Neural cell (in vitro differentiated cells): ENCODE data around the gene ADSS2. TPM values are rescaled to one million over a fixed set of nuclear protein-coding genes. Genes with fewer than 3 reads are reported as not detected.

Source experiments
- H2AFZ ChIP-seq: fragments of 200-600, 300-800 bp; sonication (generic), shearing (Covaris generic); 2 replicates; pipeline ENCODE4 v1.6.0; 2014; ENCODE audit warnings: low read depth, mild to moderate bottlenecking, antibody characterized with exemption, low read length, moderate library complexity
- H3F3A ChIP-seq: fragments of 200-600 bp; shearing (Covaris generic); 2 replicates; pipeline ENCODE4 v1.6.1; 2016; ENCODE audit warnings: mild to moderate bottlenecking, moderate library complexity, mixed read lengths, antibody characterized with exemption, low read length; ENCODE audit not compliant: insufficient read depth, poor library complexity, severe bottlenecking
- H3K27ac ChIP-seq: fragments of 200-600, 300-800 bp; sonication (generic), shearing (Covaris generic); 2 replicates; pipeline ENCODE4 v1.5.1; 2014; ENCODE audit warnings: mild to moderate bottlenecking, low read length, moderate library complexity
- H3K27me3 ChIP-seq: fragments of 300-800, 200-600 bp; sonication (generic), shearing (Covaris generic); 2 replicates; pipeline ENCODE4 v1.6.0; 2014; ENCODE audit warnings: mild to moderate bottlenecking, low read depth, low read length, moderate library complexity; ENCODE audit not compliant: insufficient read depth
- H3K36me3 ChIP-seq: fragments of 300-800, 200-600 bp; sonication (generic), shearing (Covaris generic); 2 replicates; pipeline ENCODE4 v1.5.1; 2014; ENCODE audit warnings: mild to moderate bottlenecking, antibody characterized with exemption, low read length, moderate library complexity; ENCODE audit not compliant: insufficient read depth
- H3K4me2 ChIP-seq: fragments of 300-800, 200-600 bp; sonication (generic), shearing (Covaris generic); 2 replicates; pipeline ENCODE4 v1.6.0; 2014; ENCODE audit warnings: mild to moderate bottlenecking, low read length
- H3K4me3 ChIP-seq: fragments of 300-800, 200-600 bp; sonication (generic), shearing (Covaris generic); 2 replicates; pipeline ENCODE4 v1.5.1; 2014; ENCODE audit warnings: mild to moderate bottlenecking, low read length, moderate library complexity
- H3K79me2 ChIP-seq: fragments of 200-600 bp; shearing (Covaris generic); replicated peaks from 2 replicates; pipeline ENCODE4 v1.6.0; 2014; ENCODE audit warnings: mild to moderate bottlenecking, low read length, moderate library complexity; ENCODE audit not compliant: insufficient read depth
- H3K9ac ChIP-seq: fragments of 300-800, 200-600 bp; sonication (generic), shearing (Covaris generic); 2 replicates; pipeline ENCODE4 v1.6.1; 2016; ENCODE audit warnings: mild to moderate bottlenecking, low read length, mixed read lengths
- H3K9me2 ChIP-seq: fragments of 200-600 bp; shearing (Covaris generic); 2 replicates; pipeline ENCODE4 v1.6.1; 2016; ENCODE audit warnings: mild to moderate bottlenecking, low read length, mixed read lengths; ENCODE audit not compliant: insufficient read depth
- H3K9me3 ChIP-seq: fragments of 200-600, 300-800 bp; sonication (generic), shearing (Covaris generic); 2 replicates; pipeline ENCODE4 v1.6.1; 2016; ENCODE audit warnings: mild to moderate bottlenecking, mixed run types, low read length, moderate library complexity, mixed read lengths
- H4K20me1 ChIP-seq: fragments of 200-600 bp; shearing (Covaris generic); 2 replicates; pipeline ENCODE4 v1.6.1; 2016; ENCODE audit warnings: mild to moderate bottlenecking, mixed run types; ENCODE audit not compliant: insufficient read depth
- EP300 ChIP-seq: fragments of 450-650 bp; conservative IDR thresholded peaks from 2 replicates; pipeline ENCODE4 v1.6.1; 2014; ENCODE audit warnings: antibody characterized with exemption, mild to moderate bottlenecking, moderate library complexity; ENCODE audit not compliant: poor library complexity, severe bottlenecking
- EZH2 ChIP-seq: fragments of 200-600, 300-800 bp; shearing (Covaris generic), sonication (generic); IDR thresholded peaks from 2 replicates; pipeline ENCODE4 v1.6.1; 2014; ENCODE audit warnings: antibody characterized with exemption, low read length, borderline replicate concordance, mild to moderate bottlenecking; ENCODE audit not compliant: insufficient read depth, poor library complexity, severe bottlenecking
- MXI1 ChIP-seq: fragments of 450-650 bp; conservative IDR thresholded peaks from 2 replicates; pipeline ENCODE4 v1.6.1; 2014; ENCODE audit warnings: antibody characterized with exemption, mild to moderate bottlenecking; ENCODE audit not compliant: poor library complexity, severe bottlenecking
- POLR2AphosphoS5 ChIP-seq: IDR thresholded peaks from 2 replicates; pipeline ENCODE4 v1.6.1; 2012
- RAD21 ChIP-seq: fragments of 450-650 bp; conservative IDR thresholded peaks from 2 replicates; pipeline ENCODE4 v1.6.1; 2014; ENCODE audit warnings: antibody characterized with exemption, mild to moderate bottlenecking, moderate library complexity
- SMC3 ChIP-seq: fragments of 450-650 bp; conservative IDR thresholded peaks from 2 replicates; pipeline ENCODE4 v1.6.1; 2014; ENCODE audit warnings: antibody characterized with exemption, mild to moderate bottlenecking, moderate library complexity; ENCODE audit not compliant: poor library complexity
- TAF1 ChIP-seq: IDR thresholded peaks from 2 replicates; pipeline ENCODE4 v1.6.1; 2012; ENCODE audit warnings: low read depth
- polyA plus RNA-seq: library from polyadenylated mRNA; depleted of rRNA; stranded (reverse); fragments of >200 nt; gene quantifications from 2 replicates; pipeline ENCODE4 v1.2.3, GENCODE V29; 2014
- TF ChIP-seq, protein P1 (sequence below): IDR thresholded peaks from 2 replicates; pipeline ENCODE4 v1.6.1; 2012; ENCODE audit warnings: borderline replicate concordance
- TF ChIP-seq, protein P2 (sequence below): fragments of 450-650 bp; IDR thresholded peaks from 2 replicates; pipeline ENCODE4 v1.5.1; 2014; ENCODE audit warnings: antibody characterized with exemption, mild to moderate bottlenecking, moderate library complexity; ENCODE audit not compliant: poor library complexity, severe bottlenecking

The ADSS2 gene
- polyA plus RNA-seq, 1 donor from 2014 or later: 86.1 TPM

DNA sequence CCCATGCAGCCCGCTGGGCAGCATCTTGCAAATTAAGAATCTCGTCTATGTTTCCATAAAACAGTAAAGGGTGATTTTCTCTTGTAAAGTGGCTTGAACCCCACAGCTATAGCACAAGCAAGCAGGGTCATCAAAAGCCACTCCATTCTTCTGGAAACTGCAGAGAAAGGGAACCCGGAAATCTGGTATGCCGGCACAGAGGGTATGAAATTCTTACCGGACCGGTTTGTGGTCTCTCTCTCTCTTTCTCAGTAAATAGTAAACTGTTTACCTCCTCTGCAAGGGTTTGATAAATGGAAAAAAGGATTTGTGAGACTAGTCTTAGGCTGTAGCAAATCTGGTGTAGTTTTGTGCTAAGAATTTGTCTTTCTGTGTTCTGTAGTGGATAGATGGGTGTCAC lies 2.7 kb upstream of the ADSS2 start:
- H3K4me2 ChIP-seq: no peak overlapping the region
- no peak overlapping the region for H2AFZ ChIP-seq
- H3K27ac ChIP-seq: no peak overlapping the region
- H3K4me3 ChIP-seq: no peak overlapping the region
- TF ChIP-seq SMC3: no peak
- TF ChIP-seq, protein P1, sequence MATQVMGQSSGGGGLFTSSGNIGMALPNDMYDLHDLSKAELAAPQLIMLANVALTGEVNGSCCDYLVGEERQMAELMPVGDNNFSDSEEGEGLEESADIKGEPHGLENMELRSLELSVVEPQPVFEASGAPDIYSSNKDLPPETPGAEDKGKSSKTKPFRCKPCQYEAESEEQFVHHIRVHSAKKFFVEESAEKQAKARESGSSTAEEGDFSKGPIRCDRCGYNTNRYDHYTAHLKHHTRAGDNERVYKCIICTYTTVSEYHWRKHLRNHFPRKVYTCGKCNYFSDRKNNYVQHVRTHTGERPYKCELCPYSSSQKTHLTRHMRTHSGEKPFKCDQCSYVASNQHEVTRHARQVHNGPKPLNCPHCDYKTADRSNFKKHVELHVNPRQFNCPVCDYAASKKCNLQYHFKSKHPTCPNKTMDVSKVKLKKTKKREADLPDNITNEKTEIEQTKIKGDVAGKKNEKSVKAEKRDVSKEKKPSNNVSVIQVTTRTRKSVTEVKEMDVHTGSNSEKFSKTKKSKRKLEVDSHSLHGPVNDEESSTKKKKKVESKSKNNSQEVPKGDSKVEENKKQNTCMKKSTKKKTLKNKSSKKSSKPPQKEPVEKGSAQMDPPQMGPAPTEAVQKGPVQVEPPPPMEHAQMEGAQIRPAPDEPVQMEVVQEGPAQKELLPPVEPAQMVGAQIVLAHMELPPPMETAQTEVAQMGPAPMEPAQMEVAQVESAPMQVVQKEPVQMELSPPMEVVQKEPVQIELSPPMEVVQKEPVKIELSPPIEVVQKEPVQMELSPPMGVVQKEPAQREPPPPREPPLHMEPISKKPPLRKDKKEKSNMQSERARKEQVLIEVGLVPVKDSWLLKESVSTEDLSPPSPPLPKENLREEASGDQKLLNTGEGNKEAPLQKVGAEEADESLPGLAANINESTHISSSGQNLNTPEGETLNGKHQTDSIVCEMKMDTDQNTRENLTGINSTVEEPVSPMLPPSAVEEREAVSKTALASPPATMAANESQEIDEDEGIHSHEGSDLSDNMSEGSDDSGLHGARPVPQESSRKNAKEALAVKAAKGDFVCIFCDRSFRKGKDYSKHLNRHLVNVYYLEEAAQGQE: no peak
- no peak for TF ChIP-seq RAD21
- no peak for TF ChIP-seq MXI1
- TF ChIP-seq, protein P2, sequence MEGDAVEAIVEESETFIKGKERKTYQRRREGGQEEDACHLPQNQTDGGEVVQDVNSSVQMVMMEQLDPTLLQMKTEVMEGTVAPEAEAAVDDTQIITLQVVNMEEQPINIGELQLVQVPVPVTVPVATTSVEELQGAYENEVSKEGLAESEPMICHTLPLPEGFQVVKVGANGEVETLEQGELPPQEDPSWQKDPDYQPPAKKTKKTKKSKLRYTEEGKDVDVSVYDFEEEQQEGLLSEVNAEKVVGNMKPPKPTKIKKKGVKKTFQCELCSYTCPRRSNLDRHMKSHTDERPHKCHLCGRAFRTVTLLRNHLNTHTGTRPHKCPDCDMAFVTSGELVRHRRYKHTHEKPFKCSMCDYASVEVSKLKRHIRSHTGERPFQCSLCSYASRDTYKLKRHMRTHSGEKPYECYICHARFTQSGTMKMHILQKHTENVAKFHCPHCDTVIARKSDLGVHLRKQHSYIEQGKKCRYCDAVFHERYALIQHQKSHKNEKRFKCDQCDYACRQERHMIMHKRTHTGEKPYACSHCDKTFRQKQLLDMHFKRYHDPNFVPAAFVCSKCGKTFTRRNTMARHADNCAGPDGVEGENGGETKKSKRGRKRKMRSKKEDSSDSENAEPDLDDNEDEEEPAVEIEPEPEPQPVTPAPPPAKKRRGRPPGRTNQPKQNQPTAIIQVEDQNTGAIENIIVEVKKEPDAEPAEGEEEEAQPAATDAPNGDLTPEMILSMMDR: no peak
- TF ChIP-seq TAF1: no peak
- no peak for TF ChIP-seq POLR2AphosphoS5
- TF ChIP-seq EZH2: no peak
- no peak for TF ChIP-seq EP300
- no peaks in the 10 kb centered on the region for H4K20me1 ChIP-seq
- H3F3A ChIP-seq: no peaks in the 10 kb centered on the region
- H3K9me2 ChIP-seq: no peaks in the 10 kb centered on the region
- no peak overlapping the region for H3K9ac ChIP-seq
- H3K9me3 ChIP-seq: no peaks in the 10 kb centered on the region
- no peaks in the 10 kb centered on the region for H3K36me3 ChIP-seq
- no peaks in the 10 kb centered on the region for H3K27me3 ChIP-seq
- peaks cover 10% of the 10 kb centered on the region for H3K79me2 ChIP-seq

DNA sequence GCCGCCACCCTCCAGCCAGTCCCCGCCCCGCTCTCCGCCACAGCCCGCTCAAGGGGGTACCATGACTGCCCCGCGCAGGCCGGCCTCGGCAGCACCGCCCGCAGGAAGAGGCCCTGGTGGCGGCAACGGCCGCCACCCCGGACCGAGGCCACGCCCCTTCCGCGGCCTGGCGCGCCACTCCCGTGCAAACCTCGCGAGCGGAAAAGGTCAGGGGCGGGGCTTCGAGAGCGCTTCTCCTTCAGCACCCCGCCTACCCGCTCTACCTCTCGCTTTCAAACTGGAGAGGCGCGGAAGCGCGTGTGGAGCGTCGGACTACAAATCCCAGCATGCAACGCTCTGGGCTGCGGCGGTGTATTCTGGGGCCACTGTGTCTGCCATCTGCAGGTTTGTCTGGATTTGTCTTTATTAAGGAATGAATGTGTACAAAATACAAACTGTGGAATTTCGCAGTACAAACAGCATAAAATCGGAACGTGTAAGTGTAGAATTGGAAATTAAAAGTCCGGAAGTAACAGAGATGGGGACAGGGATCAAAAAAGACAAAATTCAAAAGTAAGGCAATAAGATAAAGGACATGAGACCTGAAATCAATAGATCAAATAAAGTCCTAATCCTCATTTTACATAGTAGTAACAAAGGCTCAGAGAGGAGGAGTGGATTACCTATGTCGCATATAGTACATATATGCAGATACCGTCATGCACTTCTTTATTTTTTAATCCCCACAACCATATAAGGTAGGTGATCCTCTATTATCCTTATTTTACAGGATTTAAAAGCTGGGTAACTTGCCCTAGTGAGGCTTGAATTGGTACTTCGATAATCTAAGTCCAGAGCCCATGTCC lies 464 bp upstream of the ADSS2 start:
- Histone ChIP-seq H3F3A (no peaks in the 10 kb centered on the region), H3K4me2 (peak overlapping the region; percentile 50), H3K79me2 (peaks cover 33% of the 10 kb centered on the region), H3K4me3 (peak overlapping the region; percentile 88), H3K9ac (peak overlapping the region; percentile 91), H3K27me3 (no peaks in the 10 kb centered on the region), H3K36me3 (no peaks in the 10 kb centered on the region), H3K27ac (peak overlapping the region; percentile 85), H3K9me3 (no peaks in the 10 kb centered on the region), H2AFZ (peak overlapping the region; percentile 51), H3K9me2 (no peaks in the 10 kb centered on the region), H4K20me1 (no peaks in the 10 kb centered on the region)
- TF ChIP-seq TAF1 (peak; percentile 64), EZH2 (no peak), MXI1 (peak; percentile 62), POLR2AphosphoS5 (peak; percentile 73), SMC3 (peak; percentile 48), RAD21 (peak; percentile 51), EP300 (peak; percentile 46)
- TF ChIP-seq, protein P2: peak; percentile 88
- TF ChIP-seq, protein P1: no peak
